ENCODE data around the gene NDST1. TPM values are rescaled to one million over a fixed set of nuclear protein-coding genes. Genes with fewer than 3 reads are reported as not detected.

NDST1 gene
- total RNA-seq, 1 experiment from 2014 or later: 42.6 TPM

DNA sequence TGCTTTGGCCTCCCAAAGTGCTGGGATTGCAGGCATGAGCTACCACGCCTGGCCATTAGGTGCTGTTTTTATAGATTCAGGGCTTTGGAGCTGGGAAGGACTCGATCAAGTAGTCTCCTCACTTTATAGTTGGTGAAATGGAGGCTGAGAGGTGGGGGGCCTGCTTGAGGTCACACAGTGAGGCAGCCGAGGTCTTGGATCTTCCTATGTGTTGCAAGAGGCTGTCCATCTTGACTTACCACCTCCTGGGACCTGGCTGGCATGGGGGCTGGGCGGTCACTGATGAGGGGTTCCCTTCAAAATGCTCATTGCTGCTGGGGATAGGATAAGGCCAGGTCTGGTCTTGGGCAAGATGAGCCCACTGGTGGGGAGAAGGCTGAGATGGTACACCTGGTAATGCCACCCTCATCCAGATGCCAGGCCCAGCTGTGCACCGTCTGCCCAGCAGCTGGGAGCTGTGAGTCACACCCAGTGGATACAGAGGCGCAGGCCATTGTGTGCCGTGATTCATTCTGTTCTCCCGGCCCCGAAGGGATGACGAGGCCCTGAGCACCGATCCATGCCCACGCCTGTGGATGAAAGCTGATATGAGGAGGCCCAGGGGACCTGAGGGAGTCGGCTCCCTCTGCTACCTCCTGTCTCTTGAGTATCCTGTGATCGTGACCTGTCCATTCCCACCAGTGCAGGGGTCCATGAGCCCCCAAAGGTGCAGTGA, 10.5 kb upstream of the NDST1 start:
- H3K27me3 ChIP-seq (ENCODE audit: low read length): no peaks in the 10 kb centered on the region
- peaks cover 32% of the 10 kb centered on the region for H3K4me1 ChIP-seq (ENCODE audit: insufficient read depth, low read length)
- no peaks in the 10 kb centered on the region for H3F3A ChIP-seq (ENCODE audit: low read length, unreplicated experiment)
- peaks cover 44% of the 10 kb centered on the region for H4K20me1 ChIP-seq (ENCODE audit: low read length)
- intact Hi-C loops (cut with micrococcal nuclease): no loop called here
- no peak overlapping the region for H2AFZ ChIP-seq (ENCODE audit: low read length)
- peak overlapping the region; percentile 67 for H3K27ac ChIP-seq (ENCODE audit: low read length)
- H3K79me2 ChIP-seq (ENCODE audit: low read length): peaks cover 80% of the 10 kb centered on the region
- H3K4me2 ChIP-seq (ENCODE audit: low read length): peak overlapping the region; percentile 64
- peaks cover 9% of the 10 kb centered on the region; the same call in 1 of the 2 replicates for H3K36me3 ChIP-seq (ENCODE audit: low read depth, low read length)
- no TSS peak for BruUV-seq (replicated peaks)
- POLR2A ChIA-PET (ENCODE audit: unreplicated experiment): no interaction called here
- no peaks in the 10 kb centered on the region for H3K9me2 ChIP-seq (replicated peaks; ENCODE audit: low read length)
- peak; percentile 100 for ATAC-seq
- H3K9ac ChIP-seq (ENCODE audit: low read length): peak overlapping the region; percentile 30
- peak overlapping the region; percentile 20; the same call in 1 of the 2 replicates for H3K4me3 ChIP-seq (ENCODE audit: low read length)
- TF ChIP-seq EZH2 (IDR thresholded peaks at IDR 0.05; ENCODE audit: low read length, unreplicated experiment) (no peak), CTCF (conservative IDR thresholded peaks at IDR 0.05; ENCODE audit: low read depth, low read length) (no peak), EZH2phosphoT487 (IDR thresholded peaks at IDR 0.05; ENCODE audit: borderline replicate concordance, low read length) (no peak)
- peak; percentile 95 for DNase-seq
- no peaks in the 10 kb centered on the region for H3K9me3 ChIP-seq (ENCODE audit: low read length)
- CTCF ChIA-PET: interaction anchor here (1.5 kb wide), 1 partner anchor 39 kb away, joined by 4 read pairs; no protein-coding TSS in a partner anchor

DNA sequence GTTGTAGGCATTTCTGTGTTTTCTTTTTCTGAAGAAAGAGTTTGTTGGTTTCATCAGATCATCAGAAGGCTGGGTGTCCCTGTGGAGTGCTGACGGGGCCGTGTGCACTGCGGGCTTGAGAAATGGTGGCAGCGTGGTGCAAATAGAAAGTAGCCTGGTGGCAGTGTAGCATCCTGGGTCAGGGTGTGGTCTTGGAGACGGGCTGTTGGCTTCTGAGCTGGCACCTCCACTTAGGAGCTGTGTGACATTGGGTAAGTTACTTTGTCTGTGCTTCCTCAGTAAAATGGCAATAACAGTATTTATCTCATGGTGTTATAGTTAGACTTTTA, 10.0 kb upstream of the NDST1 start:
- H3K79me2 ChIP-seq (ENCODE audit: low read length): peaks cover 80% of the 10 kb centered on the region
- no peak overlapping the region for H2AFZ ChIP-seq (ENCODE audit: low read length)
- peak overlapping the region; percentile 64 for H3K4me2 ChIP-seq (ENCODE audit: low read length)
- DNase-seq: no peak
- CTCF ChIA-PET: interaction anchor here (1.5 kb wide), 1 partner anchor 39 kb away, joined by 4 read pairs; no protein-coding TSS in a partner anchor
- peak overlapping the region; percentile 67 for H3K27ac ChIP-seq (ENCODE audit: low read length)
- H3K27me3 ChIP-seq (ENCODE audit: low read length): no peaks in the 10 kb centered on the region
- no peaks in the 10 kb centered on the region for H3K9me3 ChIP-seq (ENCODE audit: low read length)
- peak overlapping the region; percentile 20; the same call in 1 of the 2 replicates for H3K4me3 ChIP-seq (ENCODE audit: low read length)
- H3F3A ChIP-seq (ENCODE audit: low read length, unreplicated experiment): no peaks in the 10 kb centered on the region
- peaks cover 27% of the 10 kb centered on the region for H3K4me1 ChIP-seq (ENCODE audit: insufficient read depth, low read length)
- peaks cover 43% of the 10 kb centered on the region for H4K20me1 ChIP-seq (ENCODE audit: low read length)
- H3K36me3 ChIP-seq (ENCODE audit: low read depth, low read length): peaks cover 9% of the 10 kb centered on the region; the same call in 1 of the 2 replicates
- POLR2A ChIA-PET (ENCODE audit: unreplicated experiment): no interaction called here
- intact Hi-C loops (cut with micrococcal nuclease): no loop called here
- peak overlapping the region; percentile 30 for H3K9ac ChIP-seq (ENCODE audit: low read length)
- TF ChIP-seq EZH2phosphoT487 (IDR thresholded peaks at IDR 0.05; ENCODE audit: borderline replicate concordance, low read length): no peak
- TF ChIP-seq CTCF (conservative IDR thresholded peaks at IDR 0.05; ENCODE audit: low read depth, low read length): no peak
- TF ChIP-seq EZH2 (IDR thresholded peaks at IDR 0.05; ENCODE audit: low read length, unreplicated experiment): no peak
- no peak; the same call in 1 of the 2 replicates for ATAC-seq
- no TSS peak for BruUV-seq (replicated peaks)
- no peaks in the 10 kb centered on the region for H3K9me2 ChIP-seq (replicated peaks; ENCODE audit: low read length)

DNA sequence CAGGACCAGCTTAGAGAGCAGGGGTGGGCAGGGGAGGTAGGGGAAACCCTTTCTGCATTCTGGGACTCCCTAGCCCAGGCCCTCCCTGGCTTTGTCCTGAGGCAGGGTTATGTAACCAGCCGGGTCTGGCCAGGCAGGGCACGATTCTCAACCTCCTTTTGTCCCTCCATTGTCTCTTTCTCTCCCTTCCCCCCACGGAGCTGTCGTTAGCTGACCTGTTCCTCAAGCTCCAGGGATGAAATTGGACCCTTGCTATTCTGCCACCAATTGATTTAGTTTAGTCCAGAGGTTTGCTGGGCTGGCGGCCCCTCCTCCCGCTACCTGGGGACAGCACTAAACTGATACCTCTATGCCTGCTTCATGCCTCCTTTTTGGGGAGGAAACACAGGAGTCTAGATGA, 9.4 kb upstream of the NDST1 start:
- peaks cover 43% of the 10 kb centered on the region for H4K20me1 ChIP-seq (ENCODE audit: low read length)
- CTCF ChIA-PET: no interaction called here
- no peaks in the 10 kb centered on the region for H3K9me2 ChIP-seq (replicated peaks; ENCODE audit: low read length)
- H3K79me2 ChIP-seq (ENCODE audit: low read length): peaks cover 82% of the 10 kb centered on the region
- no peak overlapping the region for H3K4me3 ChIP-seq (ENCODE audit: low read length)
- no peak for DNase-seq
- H3K4me1 ChIP-seq (ENCODE audit: insufficient read depth, low read length): peaks cover 27% of the 10 kb centered on the region
- H2AFZ ChIP-seq (ENCODE audit: low read length): no peak overlapping the region
- H3K4me2 ChIP-seq (ENCODE audit: low read length): no peak overlapping the region
- intact Hi-C loops (cut with micrococcal nuclease): no loop called here
- H3K27ac ChIP-seq (ENCODE audit: low read length): peak overlapping the region; percentile 67; the same call in 1 of the 2 replicates
- H3K36me3 ChIP-seq (ENCODE audit: low read depth, low read length): peaks cover 9% of the 10 kb centered on the region; the same call in 1 of the 2 replicates
- no peaks in the 10 kb centered on the region for H3F3A ChIP-seq (ENCODE audit: low read length, unreplicated experiment)
- no peaks in the 10 kb centered on the region for H3K9me3 ChIP-seq (ENCODE audit: low read length)
- POLR2A ChIA-PET (ENCODE audit: unreplicated experiment): no interaction called here
- no peak for TF ChIP-seq CTCF (conservative IDR thresholded peaks at IDR 0.05; ENCODE audit: low read depth, low read length)
- TF ChIP-seq EZH2 (IDR thresholded peaks at IDR 0.05; ENCODE audit: low read length, unreplicated experiment): no peak
- no peak for TF ChIP-seq EZH2phosphoT487 (IDR thresholded peaks at IDR 0.05; ENCODE audit: borderline replicate concordance, low read length)
- BruUV-seq (replicated peaks): no TSS peak
- no peak for ATAC-seq
- H3K9ac ChIP-seq (ENCODE audit: low read length): no peak overlapping the region
- H3K27me3 ChIP-seq (ENCODE audit: low read length): no peaks in the 10 kb centered on the region
